ENCODE data around the gene HS6ST3.

DNA sequence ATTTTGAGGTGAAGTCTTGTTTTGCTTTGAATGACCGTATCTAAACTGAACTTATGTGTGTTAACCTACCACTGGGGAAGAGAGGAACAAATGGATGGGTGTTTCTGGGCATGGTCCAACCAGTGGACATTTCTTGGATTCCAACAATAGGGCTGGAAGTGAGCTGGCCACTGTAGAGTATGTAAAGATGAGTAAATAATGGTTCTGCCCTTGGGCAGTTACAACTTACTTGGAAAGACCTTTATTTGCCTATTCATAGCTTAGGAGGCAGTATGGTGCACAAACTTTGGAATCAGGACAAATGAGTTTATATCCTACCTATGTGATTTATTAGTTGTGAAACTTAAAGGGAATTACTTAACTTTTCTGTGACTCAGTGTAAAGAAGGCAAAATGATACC, 429.5 kb downstream of the HS6ST3 start:
- TF ChIP-seq, protein P1, sequence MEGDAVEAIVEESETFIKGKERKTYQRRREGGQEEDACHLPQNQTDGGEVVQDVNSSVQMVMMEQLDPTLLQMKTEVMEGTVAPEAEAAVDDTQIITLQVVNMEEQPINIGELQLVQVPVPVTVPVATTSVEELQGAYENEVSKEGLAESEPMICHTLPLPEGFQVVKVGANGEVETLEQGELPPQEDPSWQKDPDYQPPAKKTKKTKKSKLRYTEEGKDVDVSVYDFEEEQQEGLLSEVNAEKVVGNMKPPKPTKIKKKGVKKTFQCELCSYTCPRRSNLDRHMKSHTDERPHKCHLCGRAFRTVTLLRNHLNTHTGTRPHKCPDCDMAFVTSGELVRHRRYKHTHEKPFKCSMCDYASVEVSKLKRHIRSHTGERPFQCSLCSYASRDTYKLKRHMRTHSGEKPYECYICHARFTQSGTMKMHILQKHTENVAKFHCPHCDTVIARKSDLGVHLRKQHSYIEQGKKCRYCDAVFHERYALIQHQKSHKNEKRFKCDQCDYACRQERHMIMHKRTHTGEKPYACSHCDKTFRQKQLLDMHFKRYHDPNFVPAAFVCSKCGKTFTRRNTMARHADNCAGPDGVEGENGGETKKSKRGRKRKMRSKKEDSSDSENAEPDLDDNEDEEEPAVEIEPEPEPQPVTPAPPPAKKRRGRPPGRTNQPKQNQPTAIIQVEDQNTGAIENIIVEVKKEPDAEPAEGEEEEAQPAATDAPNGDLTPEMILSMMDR (IDR thresholded peaks at IDR 0.05): no peak
- TF ChIP-seq POLR2AphosphoS5 (IDR thresholded peaks at IDR 0.05) (no peak), POLR2A (IDR thresholded peaks at IDR 0.05) (no peak), EP300 (IDR thresholded peaks at IDR 0.05; ENCODE audit: low read depth) (no peak)

Data from transverse colon (tissue), 4 donors.